VCaP (cell line): ENCODE measurements around the gene TGFBRAP1.

Experiments
- H3K27ac ChIP-seq: fragments of 450-650 bp; 2 replicates; pipeline ENCODE4 v1.5.1; 2017
- CTCF ChIP-seq: fragments of 450-650 bp; conservative IDR thresholded peaks from 2 replicates; pipeline ENCODE4 v1.5.1; 2017; ENCODE audit warnings: mild to moderate bottlenecking, moderate library complexity

TGFBRAP1 gene

DNA sequence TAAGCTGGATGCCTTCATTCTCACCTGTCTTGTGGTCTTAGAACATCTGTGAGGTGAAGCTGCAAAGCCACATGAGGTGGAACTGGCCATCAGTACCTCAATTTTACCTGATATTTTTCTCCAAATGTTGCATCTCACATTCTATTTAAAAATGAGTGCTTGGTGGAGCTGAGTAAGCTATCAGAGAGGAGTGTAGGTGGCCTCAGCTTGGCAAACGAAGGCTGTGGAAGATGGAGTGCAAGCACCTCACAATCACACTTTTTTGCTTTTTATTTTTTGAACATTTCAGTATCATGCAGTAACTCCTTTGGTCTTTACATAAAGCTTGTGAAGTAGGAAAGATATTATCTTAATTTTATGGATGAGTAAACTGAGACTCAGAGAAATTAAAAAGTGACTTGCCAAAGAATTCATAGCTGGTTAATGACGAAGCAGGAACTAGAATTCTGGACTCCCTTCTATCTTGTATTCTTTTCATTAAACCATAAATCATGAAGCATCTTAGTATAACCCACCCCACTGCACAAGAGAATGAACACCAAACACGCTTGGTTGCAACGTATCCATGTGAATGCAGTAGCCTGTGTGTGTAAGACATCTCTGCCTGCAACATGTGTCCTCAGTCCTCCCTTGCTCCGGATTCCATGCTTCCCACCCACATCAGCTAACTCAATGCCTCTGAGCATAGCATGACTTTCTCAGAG, 35.1 kb upstream of the TGFBRAP1 start:
- no peak for TF ChIP-seq CTCF
- H3K27ac ChIP-seq = no peak overlapping the region

DNA sequence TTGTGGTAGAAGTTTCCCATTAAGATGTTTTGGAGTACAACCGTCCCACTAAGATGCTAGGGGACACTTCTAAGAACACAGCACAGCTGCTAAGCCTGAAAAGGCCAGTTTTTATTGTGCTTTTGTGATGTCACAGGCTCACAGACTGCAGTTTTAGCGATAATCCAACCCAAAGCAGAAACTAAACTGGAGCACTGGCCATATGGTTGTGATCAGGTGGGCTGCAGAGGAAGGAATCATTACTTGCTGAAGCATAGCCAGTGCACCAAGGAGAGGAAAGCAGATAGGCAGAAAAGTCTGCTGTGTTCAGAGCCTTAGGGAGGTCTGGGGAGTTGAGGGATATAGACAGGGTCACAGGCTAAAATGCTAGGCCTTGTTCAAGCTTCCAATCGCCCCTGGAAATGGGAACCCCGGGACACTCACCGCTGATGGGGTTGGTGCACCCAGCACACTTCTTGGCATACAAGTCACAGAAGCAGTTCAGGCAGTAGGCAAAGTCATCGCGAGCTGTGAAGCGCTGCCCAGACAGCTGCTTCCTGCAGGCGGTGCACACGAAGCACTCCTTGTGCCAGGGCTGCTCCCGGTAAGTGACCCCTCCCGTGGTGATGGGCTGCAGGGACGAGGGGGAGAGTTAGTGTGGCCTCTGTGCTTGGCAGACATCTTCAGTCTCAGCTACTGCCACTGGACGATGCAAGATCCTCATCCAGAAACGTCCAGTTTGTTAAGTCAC, 33.5 kb upstream of the TGFBRAP1 start:
- no peak overlapping the region for H3K27ac ChIP-seq
- no peak for TF ChIP-seq CTCF

- TF ChIP-seq CTCF = no peak
- H3K27ac ChIP-seq = no peak overlapping the region
Measured at GRCh38 chr2:105361102-105361889, 31.8 kb upstream of the TGFBRAP1 start.

DNA sequence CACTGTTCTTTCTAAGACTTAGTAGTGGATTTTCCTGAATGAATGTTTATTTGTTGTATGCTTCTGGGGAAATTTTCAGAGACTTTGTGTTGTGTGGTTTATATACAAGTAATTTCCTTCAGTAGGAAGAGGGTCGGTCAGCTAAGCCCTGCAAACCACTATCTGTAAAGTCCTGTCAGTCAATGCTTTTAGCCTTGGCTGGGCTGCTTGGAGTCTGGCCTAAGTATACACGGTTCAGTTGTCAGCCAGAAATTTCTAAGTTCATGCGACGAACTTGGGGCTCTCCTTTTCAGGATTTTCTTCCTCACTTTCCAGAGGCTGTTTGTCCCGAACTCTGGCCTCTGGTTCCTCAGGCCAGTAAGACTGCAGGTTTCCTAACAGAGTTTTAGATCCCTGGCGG, 29.1 kb upstream of the TGFBRAP1 start:
- no peak overlapping the region for H3K27ac ChIP-seq
- TF ChIP-seq CTCF = no peak

GRCh38 chr2:105357122-105357521, 27.6 kb upstream of the TGFBRAP1 start:
- no peak overlapping the region for H3K27ac ChIP-seq
- TF ChIP-seq CTCF = no peak

DNA sequence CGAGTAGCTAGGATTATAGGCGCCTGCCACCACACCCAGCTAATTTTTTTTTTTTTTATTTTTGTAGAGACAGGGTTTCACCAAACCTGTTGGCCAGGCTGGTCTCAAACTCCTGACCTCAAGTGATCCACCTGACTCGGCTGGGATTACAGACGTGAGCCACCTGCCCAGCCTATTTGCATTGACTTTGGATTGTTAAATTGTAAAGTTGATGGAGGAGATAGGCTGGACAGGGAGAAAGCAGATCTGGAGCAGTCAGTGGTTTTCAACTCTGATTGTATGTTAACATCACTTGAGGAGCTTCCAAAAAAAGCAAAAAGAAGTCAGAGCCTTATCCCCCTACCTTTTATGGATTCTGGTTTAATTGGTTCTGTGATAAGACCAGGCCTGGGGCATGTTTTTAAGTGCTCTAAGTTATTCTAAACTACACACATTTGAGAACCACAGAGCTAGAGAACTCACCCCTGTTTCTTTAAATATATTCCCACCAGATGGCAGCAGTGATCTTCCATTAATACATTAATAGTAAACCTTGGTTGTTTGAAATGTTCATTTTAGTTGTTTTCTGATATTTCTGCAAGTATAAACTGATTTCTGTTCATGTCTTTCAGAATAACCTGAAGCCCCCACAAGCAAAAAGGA, 15.3 kb upstream of the TGFBRAP1 start:
- peak; percentile 69 for TF ChIP-seq CTCF
- H3K27ac ChIP-seq = peak overlapping the region; percentile 40

GRCh38 chr2:105339414-105339813, 9.9 kb upstream of the TGFBRAP1 start:
- TF ChIP-seq CTCF = no peak

More at GRCh38 chr2:105339414-105339813, 9.9 kb upstream of the TGFBRAP1 start:
- H3K27ac ChIP-seq = no peak overlapping the region
